ENCODE data around the gene UQCRH.

The UQCRH gene

GRCh38 chr1:46303038-46303871 is at the start of gene UQCRH, which contains the start of gene LRRC41:
Gene UQCRH, plus strand, starts transcription at chr1:46303698. Its CDS starts 69 bp downstream, at chr1:46303767.
Gene LRRC41, minus strand, starts transcription at chr1:46303616. Its CDS starts 294 bp downstream, at chr1:46303322.
- peak; percentile 85 to 88 for DNase-seq (ENCODE audit: low read depth in 2 of 2)

- DNase-seq (ENCODE audit: low read depth in 2 of 2), result no peak
Measured at GRCh38 chr1:46254668-46255067, 48.8 kb upstream of the UQCRH start.

GRCh38 chr1:46256523-46256922 is 47.0 kb upstream of the UQCRH start:
- no peak for DNase-seq (ENCODE audit: low read depth in 2 of 2)

DNA sequence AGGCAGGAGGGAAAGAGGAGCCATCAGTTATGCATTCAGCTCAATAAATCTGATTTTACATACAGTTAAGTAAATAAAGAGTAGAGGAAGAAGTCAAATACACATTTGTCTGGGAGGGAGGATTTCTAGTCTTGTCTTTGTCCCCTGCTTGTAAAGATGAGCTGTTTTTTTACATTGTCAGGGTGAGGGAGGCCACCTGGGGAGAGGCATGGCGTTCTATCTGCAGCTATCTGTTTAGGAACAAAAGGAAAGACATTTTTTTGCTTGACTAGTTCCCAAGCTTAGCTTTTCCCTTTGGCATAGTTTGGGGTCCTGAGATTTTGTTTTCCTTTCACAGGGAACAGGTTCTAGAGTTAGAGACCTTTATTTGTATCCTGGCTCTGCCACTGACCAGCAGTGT is 41.0 kb upstream of the UQCRH start:
- DNase-seq (ENCODE audit: low read depth in 2 of 2), result no peak

DNA sequence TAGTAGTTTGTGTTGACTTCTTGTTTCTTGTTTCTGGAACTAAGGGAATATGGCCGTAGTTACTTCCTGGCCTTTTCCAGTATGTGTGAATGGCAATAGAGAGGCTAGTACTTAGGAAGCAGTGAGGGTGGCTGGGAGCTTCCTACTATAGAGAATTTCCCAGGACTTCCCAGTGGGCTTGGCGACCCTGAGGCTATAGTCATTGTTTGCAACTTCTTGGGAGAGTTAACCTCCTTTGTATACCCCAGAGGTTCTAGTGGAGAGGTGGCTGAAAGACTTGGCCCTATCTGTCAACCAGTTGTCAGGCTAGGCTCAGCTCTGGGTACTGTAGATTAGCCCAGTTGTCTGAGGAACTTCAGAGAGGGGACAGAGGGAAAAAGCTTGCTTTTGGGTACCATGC is 40.4 kb upstream of the UQCRH start:
- DNase-seq (ENCODE audit: low read depth in 2 of 2), result no peak

GRCh38 chr1:46268578-46268977 is 34.9 kb upstream of the UQCRH start:
- no peak for DNase-seq (ENCODE audit: low read depth in 2 of 2)

DNA sequence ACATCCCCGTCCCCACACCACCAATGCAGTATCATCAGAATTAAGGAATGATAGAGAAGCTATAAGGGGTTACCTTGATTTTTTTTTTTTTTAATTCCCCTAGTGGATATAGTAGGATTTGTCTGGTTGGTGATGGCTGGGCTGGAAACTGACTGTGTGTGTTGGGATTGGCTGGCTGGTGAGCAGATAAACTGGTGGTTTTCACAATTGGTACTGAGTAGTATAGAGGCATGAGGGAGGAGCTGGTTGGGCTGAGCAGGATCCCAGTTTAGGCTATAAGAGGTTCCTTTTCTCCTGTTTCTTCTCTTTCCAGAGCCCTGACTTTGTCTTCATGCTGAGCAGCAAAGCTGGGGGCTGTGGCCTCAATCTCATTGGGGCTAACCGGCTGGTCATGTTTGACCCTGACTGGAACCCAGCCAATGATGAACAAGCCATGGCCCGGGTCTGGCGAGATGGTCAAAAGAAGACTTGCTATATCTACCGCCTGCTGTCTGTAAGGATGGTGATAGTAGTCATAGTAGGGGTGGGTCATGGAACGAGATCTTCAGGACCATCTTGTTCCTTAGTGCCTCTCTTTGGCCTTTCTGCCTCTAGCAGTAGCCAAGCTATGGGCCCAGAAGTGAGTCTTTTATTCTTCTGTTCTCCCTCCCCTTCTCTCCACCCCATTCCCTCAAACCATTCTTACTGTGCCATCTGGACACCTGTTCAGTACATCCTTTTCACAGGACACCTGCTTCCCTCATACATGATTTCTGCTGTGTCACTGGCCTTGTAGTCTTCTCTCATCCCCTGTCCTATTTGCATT is 29.1 kb upstream of the UQCRH start:
- DNase-seq (ENCODE audit: low read depth in 2 of 2), result no peak

DNA sequence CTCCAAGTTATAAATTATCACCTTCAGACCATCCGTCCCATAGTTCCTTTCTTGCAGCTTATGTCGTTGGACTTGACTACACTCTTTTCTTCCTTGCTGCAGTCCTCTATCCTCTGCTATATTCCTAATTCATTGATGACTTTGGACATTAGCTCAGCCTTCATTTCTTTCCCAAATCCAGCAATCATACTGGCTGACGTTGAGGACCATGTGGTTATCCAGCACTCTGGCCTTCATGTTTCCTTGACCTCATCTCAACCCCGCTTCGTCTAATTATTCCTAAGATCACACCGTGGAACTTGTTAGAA is 28.5 kb upstream of the UQCRH start:
- no peak for DNase-seq (ENCODE audit: low read depth in 2 of 2)

GRCh38 chr1:46277658-46278373 is 25.7 kb upstream of the UQCRH start:
- no peak for DNase-seq (ENCODE audit: low read depth in 2 of 2)

- DNase-seq (ENCODE audit: low read depth in 2 of 2), result no peak
Measured at GRCh38 chr1:46278807-46279206, 24.7 kb upstream of the UQCRH start.

- no peak for DNase-seq (ENCODE audit: low read depth in 2 of 2)
Measured at GRCh38 chr1:46280092-46280491, 23.4 kb upstream of the UQCRH start.

- DNase-seq (ENCODE audit: low read depth in 2 of 2), result no peak
Measured at GRCh38 chr1:46281021-46281420, 22.5 kb upstream of the UQCRH start.

DNA sequence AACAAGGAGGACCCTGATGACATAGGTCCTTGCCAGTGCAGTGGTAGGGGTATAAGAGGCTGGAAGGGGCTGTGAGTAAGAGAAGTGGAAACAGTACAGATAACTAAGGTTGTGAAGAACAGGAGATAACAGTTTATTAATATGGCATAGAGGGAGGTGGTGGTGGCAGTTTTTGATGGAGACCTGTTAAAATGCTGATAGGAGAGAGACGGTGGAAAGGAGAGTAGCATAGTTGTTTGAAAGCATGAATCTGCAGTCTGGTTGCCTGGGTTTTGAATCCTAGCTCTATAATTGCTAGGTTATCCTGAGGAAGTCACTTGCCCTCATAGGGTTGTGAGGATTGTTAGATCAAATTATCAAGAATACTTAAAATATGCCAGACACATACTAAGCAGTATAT is 19.4 kb upstream of the UQCRH start:
- DNase-seq (ENCODE audit: low read depth in 2 of 2), result no peak

DNA sequence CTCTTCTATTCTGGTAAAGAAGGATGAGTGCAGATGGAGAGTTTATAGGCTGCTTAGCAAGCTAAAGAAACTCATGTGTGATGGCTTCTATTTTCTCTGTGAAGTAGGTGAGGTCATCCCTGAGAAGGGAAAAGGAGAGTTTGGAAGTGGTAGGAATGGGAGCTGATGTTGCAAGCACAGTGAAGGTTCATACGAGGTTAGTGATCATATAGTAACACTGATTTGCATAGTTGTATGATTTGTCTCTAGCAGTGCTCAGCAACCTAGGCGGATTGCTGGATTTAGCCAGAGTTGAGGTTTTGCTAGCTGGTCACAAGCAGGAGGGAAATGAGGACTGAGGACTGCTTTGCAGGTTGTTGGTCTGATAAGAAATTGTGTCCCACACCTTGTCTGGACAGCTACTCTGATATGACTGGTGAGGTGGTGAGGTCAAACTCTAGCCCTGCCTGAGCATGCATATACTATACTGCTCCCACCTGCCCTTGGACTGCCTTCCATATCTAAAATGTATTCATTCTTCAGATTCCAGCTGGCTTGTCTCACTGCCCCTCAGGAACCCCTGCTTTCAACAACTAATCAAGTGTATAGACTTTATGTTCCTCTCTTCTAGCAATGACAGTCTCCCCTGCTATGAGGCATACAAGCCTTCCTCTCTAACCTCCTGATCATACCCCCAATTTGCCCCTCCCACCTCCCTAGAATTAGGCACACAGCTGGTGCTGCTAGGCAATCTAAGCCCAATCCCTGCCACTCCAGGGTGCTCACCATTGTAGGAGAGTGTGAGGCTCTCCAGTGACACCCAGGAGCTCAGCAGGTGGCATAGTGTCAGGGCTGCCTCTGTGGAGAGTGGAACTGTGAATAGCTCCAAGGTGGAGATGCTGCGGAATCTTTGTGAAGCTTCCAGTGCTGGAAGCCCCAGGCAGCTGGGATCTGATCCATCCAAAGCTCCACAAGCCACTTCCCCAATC is 18.6 kb upstream of the UQCRH start:
- DNase-seq (ENCODE audit: low read depth in 2 of 2), result no peak

- DNase-seq (ENCODE audit: low read depth in 2 of 2), result peak in 1 of 2 donors; percentile 5
Measured at GRCh38 chr1:46285730-46286477, 17.6 kb upstream of the UQCRH start.

DNA sequence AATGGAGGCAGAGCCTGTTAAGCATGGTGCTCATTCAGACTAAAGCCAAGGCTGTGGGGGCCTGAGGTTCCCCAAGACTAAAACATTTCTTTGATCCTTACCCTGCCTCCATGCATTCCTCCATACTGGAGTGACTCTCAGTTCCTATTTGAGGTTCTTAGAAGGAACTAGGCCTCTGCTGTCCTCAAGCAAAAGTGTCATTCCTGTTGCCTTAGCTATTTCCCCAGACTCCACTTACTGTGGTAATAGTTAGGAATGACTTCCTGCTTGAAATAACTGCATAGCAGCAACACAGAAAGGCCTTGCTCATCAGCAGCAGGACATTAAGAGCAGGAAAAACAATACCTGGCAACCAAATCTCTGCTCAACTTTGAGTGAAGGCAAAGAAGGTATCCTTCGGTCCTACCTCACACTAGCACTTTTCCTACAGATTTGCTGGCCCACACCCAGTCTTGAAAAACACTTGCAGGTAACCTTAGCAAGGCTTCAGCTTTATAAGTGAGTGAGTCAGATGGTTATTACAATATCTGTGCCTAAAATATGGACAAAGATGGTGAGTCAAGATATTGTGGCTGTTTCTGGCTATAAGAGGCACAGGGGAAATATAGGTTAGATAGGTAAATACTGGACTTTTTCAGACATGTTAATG is 14.9 kb upstream of the UQCRH start:
- DNase-seq (ENCODE audit: low read depth in 2 of 2), result no peak

DNA sequence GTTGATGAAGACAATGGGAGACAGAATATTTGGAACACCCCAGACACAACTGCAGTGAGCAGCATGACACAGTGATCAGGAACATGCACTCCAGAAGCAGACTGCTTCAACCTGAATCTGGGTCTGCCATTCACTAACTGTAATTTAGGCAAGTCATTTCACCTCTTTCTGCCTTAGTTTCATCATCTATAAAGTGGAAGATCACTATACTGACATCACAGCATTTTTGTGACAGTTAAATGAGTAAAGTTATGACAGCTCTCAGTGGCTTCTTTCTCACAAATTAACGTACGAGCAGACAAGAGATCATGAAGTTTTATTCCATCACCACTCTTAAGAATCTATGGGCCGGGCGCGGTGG is 14.4 kb upstream of the UQCRH start:
- no peak for DNase-seq (ENCODE audit: low read depth in 2 of 2)

GRCh38 chr1:46289976-46290375 is 13.5 kb upstream of the UQCRH start:
- no peak for DNase-seq (ENCODE audit: low read depth in 2 of 2)

DNA sequence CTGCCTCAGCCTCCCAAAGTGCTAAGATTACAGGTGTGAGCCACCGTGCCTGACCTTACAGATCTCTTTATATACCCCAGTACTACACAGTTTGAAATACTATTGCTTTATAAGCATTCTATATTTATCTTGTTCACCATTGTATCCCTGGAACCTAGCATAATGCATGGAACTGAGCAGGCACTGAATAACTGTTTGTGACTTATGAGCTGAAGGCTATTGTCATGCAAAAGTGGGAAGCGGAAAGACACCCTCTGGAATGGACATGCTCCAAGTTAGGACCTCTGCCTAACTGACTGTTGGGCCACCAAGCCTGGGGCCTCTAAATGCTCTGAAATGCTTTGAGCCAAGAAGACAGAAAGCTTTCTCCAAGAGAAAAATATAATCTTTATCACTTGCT is 8.2 kb upstream of the UQCRH start:
- no peak for DNase-seq (ENCODE audit: low read depth in 2 of 2)

DNA sequence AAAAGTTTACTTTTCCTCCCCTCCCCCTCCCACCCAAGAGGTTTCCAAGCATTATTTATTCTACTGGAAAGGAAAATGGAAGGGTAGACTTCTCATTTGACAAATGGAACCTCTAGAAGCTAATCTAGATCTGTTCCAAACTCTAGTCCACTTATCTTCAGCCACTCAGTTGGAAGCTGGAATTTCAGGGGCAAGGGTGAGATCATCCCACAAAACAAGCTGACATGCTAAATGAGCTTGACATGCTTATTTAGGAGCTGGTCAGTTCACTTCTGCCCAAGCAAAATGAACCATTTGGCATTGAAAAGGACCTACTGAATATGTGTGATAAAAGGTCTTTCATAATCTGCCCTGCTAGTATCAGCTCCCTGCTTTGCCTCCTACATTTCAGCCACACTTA is 5.1 kb upstream of the UQCRH start:
- DNase-seq (ENCODE audit: low read depth in 2 of 2), result no peak
